ENCODE measurements around the gene CNTNAP5.

The CNTNAP5 gene

DNA sequence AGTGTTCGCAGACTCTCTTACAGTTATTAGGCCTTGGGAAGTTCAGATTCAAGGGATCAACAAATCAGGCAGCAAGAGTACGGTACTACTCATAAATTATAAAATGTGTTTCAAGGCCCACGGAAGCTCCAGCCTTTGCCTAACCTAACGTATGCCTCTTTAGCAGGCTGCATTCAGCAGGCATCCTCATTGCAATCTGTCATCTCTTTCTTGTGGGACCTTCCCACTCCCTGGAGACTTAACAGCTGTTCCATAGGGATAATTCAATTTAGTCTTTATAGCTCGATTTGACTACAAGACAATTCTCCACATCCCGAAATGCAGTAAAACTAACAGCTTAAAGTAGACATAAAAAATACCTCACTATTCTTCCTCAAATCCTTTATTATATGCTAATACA is 453.7 kb downstream of the CNTNAP5 start:
- DNase-seq (ENCODE audit: low spot score) = no peak

DNA sequence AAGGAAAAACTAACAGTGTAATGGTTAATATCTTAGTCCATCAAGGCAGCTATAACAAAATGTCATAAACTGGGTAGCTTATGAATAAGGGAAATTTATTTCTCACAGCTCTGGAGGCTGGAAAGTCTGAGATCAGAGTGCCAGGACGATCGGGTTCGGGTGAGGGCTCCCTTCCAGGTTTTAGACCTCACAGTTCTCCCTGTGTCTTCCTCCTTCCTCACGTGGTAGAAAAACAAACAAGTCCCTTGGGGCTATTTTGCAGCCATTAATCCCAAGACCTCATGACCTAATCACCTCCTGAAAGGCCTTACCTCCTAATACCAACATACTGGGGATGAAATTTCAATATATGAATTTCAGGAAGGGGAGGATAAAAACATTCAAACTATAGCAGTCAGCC is 455.9 kb downstream of the CNTNAP5 start:
- DNase-seq (ENCODE audit: low spot score) = no peak

DNA sequence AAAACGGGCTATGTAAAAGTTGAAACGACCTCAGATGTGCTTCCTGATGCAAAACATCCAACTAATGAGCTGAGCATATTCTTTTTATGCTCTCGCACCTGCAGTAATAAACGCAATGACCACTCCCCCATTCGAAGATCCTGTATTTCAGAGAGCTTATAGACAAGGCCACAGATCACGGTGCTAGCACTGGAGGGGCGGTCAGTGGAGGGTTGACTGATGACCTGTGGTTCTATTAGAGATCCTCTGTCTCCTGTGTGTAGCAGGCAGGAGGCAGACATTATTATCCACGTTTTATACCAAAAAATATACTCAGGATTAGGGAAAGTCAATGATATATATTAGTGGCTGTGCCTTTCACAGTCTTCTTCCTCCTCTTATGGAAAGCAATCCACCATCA is 457.0 kb downstream of the CNTNAP5 start:
- DNase-seq (ENCODE audit: low spot score) = no peak

DNA sequence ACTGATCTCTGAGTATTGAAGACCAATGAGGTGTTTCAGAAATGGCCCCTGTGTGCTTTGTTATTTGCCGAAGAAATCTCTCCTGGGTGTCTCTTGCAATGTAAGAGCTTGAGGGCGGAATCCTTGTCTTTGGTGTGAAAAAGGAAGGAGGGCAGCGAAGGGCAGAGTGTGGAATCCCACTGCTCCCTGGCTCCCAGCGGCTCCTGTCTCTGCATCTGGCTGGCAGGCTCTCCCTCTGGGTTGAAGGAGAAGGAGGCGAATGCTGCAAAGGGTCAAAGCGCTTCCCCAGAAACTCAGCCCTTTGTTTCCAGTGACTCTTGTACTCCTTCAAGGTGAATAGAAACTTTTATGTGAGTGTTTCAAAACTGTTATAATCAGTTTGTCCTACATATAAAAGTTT is 457.5 kb downstream of the CNTNAP5 start:
- DNase-seq (ENCODE audit: low spot score) = no peak

DNA sequence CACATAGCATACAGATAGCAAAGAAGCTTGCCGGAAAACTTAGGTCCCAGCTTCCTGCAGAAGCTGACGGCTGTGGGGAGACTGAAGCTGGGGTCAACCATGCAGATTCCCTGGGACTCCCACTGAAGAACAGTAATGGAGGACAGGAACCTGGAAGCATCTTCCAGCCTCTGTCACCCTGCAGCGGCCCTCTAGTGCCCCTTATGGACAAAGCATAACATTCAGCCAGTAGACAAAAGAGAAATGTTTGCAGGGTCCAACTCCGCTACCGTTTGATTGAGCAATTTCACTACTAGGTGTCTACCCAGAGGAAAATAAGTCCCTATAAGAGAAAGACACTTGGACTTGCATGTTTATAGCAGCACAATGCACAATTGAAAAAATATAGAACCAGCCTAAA is 460.6 kb downstream of the CNTNAP5 start:
- DNase-seq (ENCODE audit: low spot score) = no peak

DNA sequence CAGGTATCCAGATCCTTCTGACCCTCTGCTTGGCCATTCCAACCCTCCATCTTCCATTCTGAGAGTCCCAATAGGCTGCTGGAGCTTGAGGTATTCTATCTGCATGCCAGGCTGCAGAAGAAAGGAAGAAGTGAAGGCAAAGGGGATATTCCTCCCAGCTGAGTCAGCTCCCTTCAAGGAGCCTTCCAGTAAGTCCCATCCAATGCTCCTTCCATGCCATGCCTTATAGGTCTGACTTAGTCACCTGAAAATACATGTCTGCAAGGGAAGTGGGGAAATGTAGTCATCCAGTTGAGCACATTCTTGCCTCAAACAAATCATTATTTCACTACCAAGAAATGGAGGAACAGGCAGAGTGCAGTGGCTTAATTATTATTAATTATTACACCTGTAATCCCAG is 464.6 kb downstream of the CNTNAP5 start:
- no peak for DNase-seq (ENCODE audit: low spot score)

DNA sequence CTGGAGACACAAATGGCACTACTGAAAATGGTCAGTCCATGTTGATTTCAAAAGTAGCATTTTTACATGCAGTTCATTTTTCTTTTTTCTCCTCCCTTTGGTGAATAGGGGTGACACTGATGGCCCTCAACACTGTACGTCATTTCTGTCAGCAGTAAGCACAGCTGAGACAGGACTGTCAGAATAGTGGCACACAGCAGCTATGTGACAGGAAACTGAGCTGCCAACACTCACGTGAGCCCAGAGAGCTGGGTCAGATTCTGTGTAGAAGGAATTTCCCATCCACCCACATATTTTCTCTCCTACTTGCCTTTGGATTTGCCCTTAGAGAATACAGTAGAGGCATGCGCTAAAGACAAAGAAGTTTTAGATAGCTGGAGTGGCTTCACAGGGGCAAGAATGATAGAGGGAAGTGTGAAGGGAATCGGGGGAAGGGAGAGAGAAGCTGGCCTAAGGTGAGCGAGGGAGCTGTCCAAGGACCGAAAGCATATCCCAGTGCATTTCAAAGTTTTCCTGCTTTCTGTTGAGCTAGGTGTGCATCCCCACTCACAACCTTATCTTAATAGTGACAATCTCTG is 476.6 kb downstream of the CNTNAP5 start:
- DNase-seq (ENCODE audit: low spot score) = no peak

DNA sequence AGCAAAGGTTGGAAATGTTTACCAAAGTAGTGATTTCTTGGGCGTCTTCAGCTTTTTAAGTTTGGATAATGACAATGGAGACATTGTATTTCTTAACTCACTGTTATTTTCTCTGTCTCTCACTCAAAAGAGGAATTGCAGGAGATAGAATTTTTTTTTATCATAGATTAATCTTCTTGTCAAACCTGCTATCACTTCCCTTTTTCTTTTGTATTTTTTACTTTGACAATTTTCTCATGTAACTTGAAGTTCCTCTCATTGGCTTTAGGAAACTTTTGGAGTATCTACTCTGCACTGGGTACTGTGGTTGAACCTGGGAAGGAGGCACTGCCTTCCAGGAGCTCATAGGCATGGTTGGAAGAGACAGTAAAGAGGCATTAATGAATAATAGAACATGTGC is 489.1 kb downstream of the CNTNAP5 start:
- DNase-seq (ENCODE audit: low spot score) = no peak

DNA sequence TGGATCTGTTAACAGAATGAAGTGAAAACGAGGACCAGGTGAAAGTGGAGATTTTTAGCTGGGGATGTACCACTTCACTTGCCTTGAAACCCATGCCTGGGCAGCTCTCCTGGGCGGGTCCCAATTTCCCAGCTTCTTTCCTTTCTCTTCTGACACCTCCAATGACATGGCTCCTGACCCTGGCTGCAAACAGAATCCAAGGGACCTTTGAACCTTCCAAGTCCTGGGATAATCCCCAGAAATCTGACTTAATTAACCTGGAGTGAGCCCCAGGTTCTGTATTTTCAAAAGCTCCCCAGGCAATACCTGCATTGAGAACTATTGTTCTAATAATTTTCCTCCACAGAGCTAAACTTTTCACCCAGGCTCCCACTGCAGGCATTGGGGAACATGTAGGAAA is 495.9 kb downstream of the CNTNAP5 start:
- DNase-seq (ENCODE audit: low spot score) = no peak

DNA sequence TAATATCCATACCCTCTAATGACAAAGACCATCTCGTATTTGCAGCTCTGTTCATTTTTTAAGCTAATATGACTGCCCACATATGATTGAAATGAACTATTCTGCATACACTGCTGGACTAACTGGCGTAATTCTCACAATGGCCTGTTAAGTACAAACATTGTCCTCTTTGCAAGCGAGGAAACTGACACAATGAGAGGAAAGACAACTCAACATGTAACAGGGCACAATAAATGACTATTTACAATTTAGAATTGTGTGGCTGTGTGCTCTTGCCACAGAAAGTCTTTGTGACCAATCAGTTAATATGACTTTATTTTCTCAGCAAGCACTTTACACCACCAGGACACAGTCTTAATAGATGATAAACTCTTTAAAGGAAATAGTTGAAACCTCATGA is 498.0 kb downstream of the CNTNAP5 start:
- no peak for DNase-seq (ENCODE audit: low spot score)

DNA sequence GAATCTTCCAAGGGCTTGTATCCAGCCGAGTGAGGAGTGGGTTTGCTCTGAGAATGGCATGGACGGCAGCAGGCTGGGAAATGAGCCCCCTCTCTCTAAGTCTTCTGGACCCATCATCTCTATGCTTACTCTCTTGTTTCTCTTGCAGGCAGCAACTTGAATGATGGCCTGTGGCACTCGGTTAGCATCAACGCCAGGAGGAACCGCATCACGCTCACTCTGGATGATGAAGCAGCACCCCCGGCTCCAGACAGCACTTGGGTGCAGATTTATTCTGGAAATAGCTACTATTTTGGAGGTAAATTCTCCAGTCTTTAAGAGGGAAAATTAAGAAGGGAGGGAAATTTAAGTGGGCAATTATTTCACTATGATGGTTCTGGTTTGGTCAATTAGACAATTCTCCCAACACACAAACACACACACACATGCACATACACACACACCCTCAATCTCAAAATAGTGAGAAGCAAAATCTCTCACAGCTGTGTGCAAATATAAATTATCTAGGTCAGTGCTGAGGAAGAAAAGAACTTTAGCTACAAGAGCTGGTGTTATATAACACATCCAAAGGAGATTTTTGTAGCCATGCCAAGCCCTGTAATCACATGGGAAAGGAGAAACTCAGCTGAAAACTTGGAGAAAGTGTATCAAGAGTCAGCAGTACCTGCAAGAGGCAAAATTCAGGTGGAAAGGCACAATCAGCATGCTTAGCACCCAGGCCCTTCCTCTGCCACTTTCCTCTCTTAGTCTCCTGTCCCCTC is 499.2 kb downstream of the CNTNAP5 start:
- DNase-seq (ENCODE audit: low spot score) = no peak

DNA sequence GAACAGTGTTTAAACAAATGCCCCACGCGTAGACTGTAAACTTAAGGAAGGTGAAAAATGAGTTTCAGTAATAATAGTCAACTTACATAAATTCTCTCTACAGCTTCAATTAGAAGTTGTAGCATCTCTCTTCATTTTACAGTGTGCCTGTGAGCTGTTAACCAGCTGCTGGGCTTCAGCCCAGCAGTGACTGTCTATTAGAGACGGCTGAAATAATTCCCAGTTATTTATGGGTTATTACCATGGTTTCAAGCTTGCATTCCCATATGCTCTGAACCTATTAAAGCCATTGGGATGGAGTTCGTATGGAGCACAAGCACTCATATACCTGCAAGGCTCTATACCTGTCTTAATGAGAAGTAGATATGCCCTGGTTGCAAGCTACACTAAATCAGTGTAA is 501.1 kb downstream of the CNTNAP5 start:
- no peak for DNase-seq (ENCODE audit: low spot score)

DNA sequence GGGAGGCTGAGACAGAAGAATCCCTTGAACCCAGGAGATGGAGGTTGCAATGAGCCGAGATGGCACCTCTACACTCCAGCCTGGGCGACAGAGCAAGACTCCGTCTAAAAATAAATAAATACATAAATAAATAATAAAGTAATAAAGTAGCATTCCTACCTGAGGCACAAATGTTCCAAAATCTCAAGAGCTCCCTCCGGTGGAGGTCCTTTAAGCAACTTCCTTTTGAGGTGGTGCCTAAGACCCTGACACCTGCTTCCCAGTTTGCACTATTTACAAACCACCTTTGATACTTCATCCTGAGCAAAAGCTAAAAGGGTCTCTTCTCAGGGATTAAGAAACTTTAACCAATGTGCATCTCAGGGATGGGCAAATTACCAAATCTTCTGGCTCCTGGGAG is 505.1 kb downstream of the CNTNAP5 start:
- no peak for DNase-seq (ENCODE audit: low spot score)

DNA sequence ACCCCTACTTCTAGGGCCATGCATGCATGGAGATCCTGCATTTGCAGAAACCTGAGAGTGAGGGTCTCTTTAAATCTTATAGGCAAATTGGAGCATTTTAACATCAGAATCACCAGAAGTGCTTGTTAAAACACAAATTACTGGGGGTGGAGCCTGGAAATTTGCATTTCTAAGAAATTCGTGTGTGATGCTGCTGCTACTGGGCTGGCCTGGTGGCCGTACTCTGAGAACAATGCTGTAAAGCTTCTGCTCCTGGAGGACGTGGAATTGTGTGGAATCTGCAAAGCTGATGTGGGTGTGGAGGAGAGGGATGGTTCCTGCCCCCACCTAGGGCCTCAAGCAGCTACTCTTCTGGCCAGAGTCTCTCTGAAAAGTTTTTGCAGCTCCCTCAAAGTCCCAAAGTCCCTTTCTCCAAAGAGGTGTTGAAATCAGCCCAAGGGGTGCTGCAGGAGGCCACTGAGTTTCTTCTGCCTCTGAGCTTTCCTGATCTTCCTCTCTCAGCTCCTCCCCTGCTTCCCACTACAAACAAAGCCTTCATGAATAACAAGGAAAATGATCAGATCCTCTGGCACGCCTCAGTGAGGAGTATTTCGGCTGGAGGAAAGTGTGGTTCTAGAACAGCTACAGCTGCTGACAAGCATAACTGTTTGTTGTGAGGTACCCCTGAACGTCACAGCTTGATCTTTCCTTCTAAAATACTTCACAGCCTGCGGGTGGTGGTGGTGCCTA is 508.3 kb downstream of the CNTNAP5 start:
- no peak for DNase-seq (ENCODE audit: low spot score)

DNA sequence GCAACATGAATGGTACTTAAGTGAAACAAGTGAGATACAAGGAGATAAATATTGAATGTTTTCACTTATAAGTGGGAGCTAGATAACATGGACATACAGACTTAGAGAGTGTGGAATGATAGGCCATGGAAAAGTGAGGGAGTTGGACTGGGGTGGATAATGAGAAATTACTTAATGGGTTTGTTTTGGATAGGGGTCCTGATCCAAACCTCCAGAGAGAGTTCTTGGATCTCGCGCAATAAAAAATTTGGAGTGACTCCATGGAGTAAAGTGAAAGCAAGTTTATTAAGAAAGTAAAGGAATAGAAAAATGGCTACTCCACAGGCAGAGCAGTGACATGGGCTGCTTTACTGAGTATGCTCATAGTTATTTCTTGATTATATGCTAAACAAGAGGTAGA is 508.9 kb downstream of the CNTNAP5 start:
- no peak for DNase-seq (ENCODE audit: low spot score)

DNA sequence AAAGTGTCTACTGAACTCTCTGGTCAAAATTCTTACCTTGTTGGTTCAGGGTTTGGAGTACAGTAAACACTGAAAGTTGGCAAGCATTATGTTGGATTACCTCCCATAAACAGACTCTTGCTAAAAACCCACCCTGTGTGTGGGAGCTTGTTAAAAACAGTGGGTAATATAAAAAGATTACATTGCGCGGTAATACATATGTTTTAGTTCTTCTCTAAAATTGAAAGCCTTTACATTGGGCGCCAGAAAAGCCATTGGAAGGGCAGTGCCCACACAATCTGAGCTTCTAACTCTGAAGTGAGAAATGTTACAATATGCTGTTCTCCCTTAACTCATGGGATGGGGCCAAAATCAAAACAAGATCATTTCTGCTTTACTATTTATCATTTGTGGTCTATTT is 510.7 kb downstream of the CNTNAP5 start:
- DNase-seq (ENCODE audit: low spot score) = no peak

DNA sequence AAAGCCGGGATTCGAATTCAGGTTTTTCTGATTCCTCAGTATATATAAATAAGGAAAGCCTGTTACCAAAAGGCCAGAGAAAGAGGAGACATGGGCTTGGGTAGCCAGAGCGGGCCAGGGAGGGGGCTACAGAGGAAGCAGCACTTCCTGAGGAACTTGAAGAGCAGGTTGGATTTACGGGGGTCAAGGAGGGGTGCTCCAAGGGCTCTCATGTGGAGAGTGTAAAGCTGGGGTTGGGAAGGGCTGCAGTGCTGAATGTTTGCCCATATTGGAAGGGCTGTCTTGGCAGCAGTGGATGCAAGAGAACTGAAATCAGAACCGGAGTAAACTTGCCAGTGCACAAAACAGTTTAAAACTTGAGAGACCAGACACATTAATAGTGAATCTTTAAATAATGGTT is 511.5 kb downstream of the CNTNAP5 start:
- DNase-seq (ENCODE audit: low spot score) = no peak

DNA sequence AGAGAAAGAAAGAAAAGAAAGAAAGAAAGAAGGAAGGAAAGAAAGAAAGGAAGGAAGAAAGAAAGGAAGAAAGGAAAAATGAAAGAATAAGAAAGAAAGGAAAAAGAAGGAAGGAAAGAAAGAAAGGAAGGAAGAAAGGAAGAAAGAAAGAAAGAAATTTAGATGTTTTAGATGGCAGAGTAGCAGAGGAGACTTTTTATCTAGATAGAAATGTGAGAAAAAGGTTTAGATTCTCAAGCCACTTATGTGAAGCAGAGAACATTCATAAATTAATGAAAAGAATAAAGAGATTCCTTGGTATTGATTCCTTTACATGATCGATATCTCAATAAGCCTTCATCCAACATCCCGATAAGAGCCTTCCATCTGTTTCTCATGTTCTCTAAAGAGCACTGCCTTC is 513.5 kb downstream of the CNTNAP5 start:
- no peak for DNase-seq (ENCODE audit: low spot score)

DNA sequence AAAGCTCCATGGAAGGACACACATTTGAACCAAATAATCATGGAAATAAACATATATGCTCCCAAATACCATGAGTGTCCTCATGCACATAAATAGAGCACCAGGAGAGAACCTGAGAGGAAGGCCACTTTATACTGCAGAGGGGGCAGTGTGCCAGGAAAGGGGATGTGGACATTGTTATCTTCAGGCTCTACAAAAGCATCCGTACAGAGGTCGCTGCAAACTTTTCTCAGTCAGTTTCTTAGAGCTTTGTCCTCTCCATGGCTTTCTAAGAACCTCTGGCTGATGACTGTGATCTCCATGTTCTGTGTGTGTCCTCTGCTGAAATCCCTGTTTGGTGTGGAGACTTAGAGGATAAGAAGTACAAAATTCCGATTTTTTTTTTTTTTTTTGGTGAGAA is 515.7 kb downstream of the CNTNAP5 start:
- no peak for DNase-seq (ENCODE audit: low spot score)

DNA sequence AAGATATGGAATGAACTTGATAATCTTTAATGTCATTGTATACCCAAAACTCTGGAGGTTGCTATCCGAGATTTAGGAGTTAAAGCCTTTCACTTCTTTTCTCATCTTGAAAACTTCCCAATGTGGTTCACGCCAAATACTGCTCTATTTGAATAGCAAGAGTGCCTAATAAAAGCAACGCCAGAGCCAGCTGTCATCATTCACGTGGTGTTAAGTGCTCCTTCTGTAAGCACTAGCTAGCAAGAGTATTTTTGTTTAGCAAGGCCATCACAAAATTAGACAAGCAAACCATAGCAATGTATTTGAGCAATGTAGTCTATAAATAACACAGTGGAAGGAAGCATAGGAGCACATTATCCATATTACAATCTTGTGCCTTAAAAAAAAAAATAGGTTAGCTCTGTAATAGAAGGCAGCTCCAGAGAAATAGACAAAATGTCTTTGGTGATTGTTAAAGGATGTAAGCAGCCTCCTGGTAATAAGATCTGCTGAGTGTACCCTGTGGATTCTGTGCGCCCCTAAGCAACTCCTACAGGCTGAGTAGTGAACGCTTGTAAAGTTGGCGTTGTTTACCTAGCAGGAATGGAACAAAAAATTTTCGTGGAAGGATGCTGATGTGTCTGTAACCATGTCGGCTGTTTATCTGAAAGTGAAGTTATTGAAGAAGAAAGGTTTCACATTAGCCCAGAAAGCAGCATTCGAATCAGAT is 518.0 kb downstream of the CNTNAP5 start:
- DNase-seq (ENCODE audit: low spot score) = no peak

DNA sequence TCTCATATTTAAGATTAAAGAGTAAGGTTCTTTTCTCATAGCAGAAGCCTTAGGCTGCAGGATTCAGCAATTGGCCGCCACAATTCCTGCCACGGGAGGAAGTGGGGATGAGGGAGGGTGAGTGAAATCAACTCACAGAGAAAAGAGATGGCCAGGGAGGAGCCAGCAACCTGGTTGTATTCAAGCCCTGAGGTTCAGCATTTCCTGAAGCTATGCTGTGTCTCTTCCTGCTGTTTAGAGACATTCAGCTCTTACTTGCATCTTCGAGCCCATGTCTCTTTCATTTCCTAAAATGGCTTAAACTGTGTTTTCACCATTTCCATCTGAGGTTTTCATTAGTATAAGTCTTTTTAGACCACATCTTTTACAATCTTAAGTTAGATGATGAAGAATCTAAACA is 522.6 kb downstream of the CNTNAP5 start:
- DNase-seq (ENCODE audit: low spot score) = no peak

DNA sequence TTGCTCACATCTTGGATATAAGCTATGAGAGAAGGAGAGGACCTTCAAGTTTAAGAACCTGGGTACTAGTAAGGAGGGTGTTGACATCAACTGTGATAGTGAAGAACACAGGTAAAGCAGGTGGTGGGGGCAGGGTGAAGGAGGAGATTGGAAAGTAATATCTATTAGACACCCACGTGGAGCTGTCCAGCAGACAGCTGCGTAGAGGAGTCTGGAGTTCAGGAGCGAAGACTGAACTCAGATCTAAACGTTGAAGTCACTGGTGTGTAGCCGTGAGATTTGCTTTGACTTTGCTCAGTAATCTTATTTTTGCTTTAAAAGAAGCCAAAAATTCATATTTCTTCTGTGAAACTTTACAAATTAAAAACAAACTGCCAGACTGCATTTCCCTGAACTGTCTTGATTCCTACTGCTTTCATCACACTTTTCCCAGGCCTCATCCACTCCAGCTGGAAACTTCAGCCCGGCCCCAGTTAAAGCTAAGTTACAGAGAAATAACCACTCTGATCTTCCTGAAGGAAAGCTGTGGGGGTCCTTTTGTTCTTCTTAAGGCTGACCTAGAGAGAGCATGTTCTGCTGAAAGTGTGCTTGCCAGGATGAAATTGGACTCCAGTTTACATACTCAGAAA is 533.3 kb downstream of the CNTNAP5 start:
- no peak for DNase-seq (ENCODE audit: low spot score)

All from LoVo (cell line).